Stimulated activated CD8-positive, alpha-beta memory T cell treated with anti-CD3 and anti-CD28 coated beads, Interleukin-12 subunit alpha, Interleukin-12 subunit beta, amount 100 ng/mL, for 24 hours (primary cell): ENCODE measurements around the gene SRCIN1.

Experiments
- DNase-seq: peaks from one replicate; pipeline ENCODE4 v3.0.0-alpha.2; 2020; ENCODE audit errors: extremely low read depth

Gene SRCIN1

DNA sequence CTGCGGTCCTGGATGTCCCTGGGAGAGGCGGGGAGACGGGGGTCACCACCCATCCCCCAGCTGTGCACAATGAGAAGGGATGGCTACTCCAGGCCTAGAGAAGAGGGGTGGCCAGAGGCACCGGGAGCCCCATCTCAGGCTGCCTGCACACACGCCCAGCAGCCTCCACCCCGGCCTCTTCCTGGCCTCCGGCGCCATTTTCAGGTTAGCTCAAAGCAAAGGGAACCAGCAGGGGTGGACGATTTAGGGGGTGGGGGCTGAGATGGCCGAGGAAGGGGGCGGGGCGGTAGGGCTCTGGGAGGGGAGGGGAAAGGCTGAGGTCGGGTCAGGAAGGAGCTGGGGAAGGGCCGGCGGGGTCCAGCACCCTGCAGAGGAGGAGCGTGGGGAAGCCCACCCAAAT lies 42.8 kb downstream of the SRCIN1 start:
- DNase-seq: no peak

DNA sequence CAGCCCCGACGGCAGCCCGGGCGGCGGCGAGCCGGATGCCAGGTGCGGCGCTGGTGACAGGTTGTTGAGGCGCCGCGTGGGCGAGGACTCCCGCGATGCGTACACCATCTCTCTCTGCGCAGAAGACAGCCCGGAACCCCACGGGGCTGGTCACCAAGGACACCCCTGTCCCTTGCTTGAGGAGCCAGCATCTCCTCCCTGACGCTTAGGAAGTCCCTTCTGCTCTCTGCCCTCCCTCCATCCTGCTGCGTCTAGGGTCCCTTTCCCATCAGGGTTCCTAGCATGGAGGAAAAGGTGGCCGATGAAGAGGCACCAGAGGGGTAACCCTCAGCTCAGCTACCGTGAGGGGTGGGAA lies 43.6 kb downstream of the SRCIN1 start:
- DNase-seq: no peak

DNA sequence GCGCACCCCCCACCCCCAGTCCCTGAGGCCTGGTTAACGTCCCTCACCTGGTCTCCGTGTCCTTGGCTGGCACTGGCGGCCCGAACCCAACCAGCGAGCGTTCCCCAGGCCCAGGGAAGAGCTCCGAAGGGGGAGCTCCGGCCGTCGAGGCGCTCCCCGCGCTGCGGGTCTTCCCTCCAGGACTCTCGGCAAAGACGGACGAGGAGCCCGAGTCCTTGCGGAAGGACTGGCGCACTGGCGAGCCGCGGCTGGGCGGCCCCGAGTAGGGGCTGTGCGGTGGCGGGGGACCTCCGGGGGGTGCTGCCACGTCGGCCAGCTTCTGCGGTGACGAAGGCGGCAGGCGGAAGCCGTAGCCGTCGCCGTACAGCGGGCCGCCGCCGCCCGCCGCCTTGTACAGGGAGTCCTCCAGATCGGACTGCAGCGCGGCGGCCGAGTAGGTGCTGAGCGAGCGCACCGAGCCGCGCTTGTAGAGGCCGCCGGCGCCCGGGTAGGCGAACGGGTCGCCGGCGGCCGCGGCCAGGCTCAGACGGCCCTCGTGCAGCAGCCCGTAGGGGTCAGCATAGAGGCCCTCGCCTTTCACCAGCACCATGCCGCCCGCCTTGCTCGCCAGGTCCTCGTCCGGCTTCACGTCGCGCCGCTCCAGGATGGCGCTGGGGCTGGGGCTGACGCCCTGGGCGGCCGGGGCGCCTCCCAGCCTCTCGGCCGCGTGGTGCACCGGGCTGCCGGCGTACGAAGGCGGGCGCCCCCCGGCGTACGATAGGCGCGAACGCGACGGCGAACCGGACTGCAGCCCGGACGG lies 44.1 kb downstream of the SRCIN1 start:
- DNase-seq: no peak

DNA sequence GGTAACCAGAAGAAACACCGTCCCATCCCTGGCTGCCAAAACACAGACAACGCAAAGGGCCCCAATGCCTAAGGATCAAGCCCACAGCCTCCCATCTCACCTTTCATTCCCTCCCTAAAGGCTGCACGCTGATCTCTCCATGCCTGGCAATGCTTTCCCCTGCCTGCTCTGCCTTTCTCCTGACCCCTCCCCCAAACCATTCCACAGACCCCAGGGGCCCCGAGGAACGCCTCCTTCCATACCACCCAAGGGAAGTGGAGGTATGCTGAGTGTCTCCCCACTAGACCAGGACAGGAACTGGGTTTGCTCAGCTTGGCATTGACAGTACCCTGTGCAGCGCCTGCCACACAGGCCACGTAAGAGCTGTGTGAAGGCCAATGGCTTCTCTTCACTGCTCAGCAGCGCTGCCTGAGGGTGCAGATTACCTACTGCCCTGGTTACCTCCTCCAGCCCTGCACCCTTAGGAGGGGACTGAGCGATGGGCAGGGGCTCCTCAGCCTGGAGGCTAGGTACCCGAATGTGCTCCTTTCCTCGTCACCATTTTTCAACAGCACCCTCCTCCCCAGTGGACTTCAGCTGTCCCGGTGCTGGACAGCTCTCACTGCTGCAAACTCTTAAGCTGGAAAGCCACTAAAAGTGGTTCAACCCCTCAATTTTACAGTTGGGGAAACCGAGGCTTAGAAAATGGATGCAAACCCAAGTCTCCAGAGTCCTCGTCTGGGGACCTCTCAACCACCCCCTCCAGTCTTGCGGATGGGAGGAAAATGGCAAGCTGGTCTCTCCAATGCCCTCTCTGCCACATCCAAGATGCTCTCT lies 45.0 kb downstream of the SRCIN1 start:
- DNase-seq: no peak

DNA sequence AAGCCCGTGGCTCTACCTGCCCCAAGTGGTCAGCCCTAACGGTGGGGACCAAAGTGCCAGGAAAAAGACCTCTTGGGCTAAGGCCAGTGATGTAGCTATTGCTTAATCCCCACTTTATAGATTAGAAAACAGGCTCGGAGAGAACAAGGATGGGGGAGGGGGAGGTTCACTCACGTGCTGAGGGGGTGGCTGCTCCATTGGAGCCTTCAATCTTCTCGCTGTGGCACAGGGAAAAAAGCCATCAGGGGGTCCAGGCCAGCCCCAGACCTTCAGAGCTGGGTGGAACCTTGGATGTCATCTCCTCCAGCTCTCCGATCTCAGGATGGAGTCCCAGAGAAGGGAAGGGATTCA lies 45.9 kb downstream of the SRCIN1 start:
- DNase-seq: no peak

GRCh38 chr17:38559051-38559879 lies 46.5 kb downstream of the SRCIN1 start:
- peak; percentile 72 for DNase-seq

DNA sequence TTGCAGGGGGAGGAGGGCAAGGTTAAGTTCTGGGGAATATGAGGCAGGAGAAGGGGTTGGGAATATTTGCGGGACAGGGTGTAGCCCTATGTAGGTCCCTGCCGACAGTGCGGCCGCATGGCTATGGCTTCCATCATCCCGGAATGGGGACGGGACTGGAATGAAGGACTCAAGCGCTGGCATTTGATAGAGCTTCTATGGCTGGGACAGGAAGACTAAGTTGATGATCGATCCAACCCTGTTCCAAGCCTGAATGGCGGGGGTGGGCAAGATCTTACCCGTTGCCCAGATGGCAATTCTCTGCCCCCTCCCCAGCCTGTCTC lies 47.1 kb downstream of the SRCIN1 start:
- no peak for DNase-seq

DNA sequence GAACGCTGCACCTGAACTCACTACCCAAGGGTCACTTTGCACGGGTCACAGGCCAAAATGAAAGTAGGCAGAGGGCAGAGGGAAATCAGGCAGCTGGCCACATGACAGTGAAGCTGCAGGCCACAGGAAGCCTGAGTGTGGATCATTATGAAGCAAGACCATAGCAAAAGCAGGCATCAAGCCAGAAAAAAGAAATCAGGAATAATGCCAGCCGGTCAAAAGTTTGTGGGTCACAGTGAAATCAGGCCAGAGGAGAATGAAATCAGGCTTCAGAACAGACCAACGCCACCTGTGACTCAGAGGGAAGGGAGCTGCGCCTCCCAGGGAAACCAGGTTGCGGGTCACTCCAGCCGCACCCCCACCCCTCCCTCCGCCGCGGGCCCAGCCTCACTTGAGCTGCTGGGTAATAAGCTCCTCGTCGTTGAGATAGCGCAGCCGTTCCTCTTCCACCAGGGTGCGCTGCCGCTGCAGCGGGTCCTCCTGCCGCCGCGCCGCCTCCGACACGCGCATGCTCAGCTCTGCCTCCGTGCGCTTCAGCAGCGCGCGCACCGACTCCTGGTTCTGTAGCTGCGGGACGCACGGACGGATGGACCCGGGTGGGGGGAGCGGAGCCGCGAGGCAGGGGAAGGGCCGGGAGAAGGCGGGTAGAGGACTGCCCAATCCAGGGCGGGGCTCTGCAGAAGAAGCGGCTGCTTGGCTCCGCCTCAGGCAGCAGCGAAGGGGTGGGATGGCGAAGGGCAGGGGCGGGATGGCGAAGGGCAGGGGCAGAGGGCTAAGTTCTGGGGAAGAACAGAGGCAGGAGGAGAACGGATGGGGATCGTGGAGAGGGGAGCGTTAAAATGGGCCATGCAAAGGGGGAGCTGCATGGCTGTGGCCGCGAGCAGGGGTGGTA lies 47.7 kb downstream of the SRCIN1 start:
- peak; percentile 77 for DNase-seq

- no peak for DNase-seq
Observed at GRCh38 chr17:38557396-38557795, 48.4 kb downstream of the SRCIN1 start.

- DNase-seq: no peak
Observed at GRCh38 chr17:38556239-38556638, 49.5 kb downstream of the SRCIN1 start.

DNA sequence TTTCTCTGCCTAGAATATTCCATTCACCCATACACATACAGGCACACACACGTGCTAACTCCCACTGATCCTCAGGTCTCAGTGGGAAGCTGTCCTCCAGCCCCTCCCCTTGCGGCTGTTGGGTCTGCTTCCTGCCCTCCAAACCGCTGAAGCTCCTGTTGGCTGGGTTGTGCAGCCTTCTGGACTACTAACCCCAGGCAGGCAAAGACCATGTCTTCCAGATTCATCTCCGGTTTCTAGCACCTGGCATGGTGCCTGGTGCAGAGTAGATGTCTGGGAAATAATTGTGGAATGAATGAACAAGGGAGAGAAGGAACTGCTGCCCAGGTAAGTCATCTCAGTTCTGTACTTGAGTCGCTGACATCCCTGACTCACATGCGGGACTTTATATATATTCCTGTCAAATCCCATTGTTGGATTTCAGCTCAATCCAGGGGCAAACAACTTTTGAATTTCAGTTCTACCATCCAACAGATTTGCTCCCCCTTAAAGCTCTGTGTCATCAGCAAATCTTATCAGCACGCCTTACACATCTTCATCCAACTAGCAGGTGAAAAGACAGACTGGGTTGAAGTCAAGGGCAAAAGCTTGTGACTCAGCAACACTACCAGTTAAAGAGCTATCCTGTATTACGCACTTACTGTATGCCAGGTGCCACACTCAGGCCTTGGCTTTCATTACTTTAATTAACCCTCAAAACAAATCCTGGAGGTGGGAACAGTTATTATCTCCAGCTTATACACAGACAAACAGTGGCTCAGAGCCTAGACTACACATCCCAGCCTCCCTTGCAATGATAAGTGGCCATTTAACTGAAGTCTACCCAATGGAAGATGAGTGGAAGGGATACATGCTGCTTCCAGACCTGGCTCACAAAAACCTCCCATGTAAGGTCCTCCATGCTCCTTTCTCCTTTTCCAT lies 51.1 kb downstream of the SRCIN1 start:
- DNase-seq: no peak

GRCh38 chr17:38552343-38552742 lies 53.4 kb downstream of the SRCIN1 start:
- no peak for DNase-seq

GRCh38 chr17:38551121-38551520 lies 54.6 kb downstream of the SRCIN1 start:
- no peak for DNase-seq

DNA sequence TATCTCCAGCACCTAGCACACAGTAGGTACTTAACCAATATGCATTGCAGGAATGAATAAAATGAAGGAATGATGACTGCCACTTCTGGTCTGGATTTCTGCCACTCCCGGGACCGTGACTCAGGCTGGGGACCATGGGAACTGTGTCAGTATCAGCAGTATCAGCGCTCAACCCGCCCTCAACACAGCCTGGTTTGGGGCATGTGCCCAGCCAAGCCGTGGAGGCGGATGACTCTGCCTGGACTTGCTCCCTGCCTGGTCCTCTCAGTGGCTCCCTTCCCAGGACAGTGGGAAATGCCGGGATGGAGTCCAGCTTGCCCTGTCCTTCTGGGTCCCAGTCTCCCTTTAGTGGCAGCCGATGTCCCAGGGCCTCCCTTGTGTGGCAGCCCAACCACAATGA lies 55.1 kb downstream of the SRCIN1 start:
- no peak for DNase-seq

- no peak for DNase-seq
Observed at GRCh38 chr17:38549285-38549684, 56.5 kb downstream of the SRCIN1 start.

DNA sequence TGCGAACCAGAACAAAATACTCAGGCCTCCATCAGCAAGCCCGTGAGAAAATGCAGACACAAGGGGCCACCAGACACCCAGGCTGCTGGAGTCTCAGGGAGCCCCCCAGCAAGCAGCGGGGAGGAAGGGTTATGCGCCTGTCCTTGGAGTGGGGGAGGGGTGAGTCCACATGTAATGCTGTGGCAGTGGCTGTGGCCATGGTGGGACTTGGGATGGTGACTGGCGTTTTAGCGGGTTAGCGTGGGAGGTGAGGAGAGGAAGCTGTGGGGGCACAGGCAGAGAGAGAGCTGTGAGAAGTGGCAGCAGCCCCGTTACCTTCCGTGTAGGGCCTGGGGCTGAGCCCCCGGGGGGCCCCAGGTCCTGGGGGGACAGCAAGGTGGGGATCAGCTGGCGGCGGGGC lies 58.3 kb downstream of the SRCIN1 start:
- no peak for DNase-seq

DNA sequence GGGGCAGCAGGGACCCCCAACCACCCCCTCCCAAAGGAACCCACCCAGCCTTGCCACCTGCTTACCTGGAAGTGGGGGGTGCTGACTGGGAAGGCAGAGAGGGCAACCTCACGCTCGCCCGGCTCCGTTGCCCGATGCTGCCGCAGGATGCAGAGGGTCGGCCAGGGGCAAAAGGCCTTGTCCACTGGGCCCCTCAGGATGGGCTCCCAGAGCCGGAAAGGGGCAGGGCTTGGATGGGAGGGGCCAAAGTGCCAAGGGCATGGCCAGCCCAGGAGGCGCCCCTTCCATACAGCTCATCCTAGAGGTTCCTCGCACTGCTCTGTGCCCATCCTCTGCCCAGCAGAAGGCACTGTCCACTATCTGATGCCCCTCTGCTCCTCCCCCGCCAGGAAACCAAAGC lies 59.4 kb downstream of the SRCIN1 start:
- DNase-seq: no peak

- DNase-seq: no peak
Observed at GRCh38 chr17:38545531-38546225, 60.1 kb downstream of the SRCIN1 start.

DNA sequence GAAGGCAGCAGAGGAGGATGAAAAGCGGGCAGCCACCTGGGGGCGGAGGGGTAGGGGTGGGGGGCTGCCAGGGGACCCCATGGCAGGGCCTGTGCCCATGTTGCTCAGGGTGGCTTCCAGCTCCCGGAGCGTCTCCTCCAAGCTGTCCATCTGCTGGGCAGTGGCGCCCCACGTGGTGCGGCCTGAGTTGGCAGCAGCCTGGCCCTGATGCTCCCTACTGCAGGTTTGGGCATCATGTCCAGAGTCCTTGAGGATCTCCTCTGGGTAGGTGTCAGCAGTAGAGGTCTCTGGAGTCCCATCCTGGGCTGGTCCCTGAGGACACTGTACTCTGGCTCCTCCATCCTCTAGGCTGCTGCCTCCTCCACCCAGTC lies 60.9 kb downstream of the SRCIN1 start:
- DNase-seq: no peak
